ENCODE results near the gene EPOP.

DNA sequence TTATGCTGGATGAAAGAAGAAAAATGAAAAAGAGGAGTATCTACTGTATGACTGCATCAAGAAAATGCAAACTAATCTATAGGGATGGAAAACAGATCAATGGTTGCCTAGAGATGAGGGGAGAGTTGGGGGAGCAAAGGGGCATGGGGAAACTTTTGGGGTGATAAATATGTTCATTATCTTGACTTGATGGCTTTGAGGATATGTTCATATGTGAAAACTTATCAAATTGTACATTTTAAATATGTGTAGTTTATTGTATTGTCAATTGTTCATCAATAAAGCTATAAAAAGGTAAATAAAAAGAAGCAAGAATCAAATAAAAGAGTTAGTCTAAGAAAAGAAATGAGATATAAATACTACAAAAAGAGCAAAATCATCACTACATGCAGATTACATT is 49.3 kb downstream of the EPOP start:
- TF ChIP-seq, protein P1, sequence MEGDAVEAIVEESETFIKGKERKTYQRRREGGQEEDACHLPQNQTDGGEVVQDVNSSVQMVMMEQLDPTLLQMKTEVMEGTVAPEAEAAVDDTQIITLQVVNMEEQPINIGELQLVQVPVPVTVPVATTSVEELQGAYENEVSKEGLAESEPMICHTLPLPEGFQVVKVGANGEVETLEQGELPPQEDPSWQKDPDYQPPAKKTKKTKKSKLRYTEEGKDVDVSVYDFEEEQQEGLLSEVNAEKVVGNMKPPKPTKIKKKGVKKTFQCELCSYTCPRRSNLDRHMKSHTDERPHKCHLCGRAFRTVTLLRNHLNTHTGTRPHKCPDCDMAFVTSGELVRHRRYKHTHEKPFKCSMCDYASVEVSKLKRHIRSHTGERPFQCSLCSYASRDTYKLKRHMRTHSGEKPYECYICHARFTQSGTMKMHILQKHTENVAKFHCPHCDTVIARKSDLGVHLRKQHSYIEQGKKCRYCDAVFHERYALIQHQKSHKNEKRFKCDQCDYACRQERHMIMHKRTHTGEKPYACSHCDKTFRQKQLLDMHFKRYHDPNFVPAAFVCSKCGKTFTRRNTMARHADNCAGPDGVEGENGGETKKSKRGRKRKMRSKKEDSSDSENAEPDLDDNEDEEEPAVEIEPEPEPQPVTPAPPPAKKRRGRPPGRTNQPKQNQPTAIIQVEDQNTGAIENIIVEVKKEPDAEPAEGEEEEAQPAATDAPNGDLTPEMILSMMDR (IDR thresholded peaks at IDR 0.05; ENCODE audit: insufficient read depth, low read length, poor library complexity, severe bottlenecking): no peak
- TF ChIP-seq EZH2phosphoT487 (conservative IDR thresholded peaks at IDR 0.05; ENCODE audit: low read length): no peak
